ENCODE data around the gene VEGFD.
A peak's percentile ranks its signal among the peaks of the same experiment; 100 is the strongest.

Gene VEGFD, protein sequence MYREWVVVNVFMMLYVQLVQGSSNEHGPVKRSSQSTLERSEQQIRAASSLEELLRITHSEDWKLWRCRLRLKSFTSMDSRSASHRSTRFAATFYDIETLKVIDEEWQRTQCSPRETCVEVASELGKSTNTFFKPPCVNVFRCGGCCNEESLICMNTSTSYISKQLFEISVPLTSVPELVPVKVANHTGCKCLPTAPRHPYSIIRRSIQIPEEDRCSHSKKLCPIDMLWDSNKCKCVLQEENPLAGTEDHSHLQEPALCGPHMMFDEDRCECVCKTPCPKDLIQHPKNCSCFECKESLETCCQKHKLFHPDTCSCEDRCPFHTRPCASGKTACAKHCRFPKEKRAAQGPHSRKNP

DNA sequence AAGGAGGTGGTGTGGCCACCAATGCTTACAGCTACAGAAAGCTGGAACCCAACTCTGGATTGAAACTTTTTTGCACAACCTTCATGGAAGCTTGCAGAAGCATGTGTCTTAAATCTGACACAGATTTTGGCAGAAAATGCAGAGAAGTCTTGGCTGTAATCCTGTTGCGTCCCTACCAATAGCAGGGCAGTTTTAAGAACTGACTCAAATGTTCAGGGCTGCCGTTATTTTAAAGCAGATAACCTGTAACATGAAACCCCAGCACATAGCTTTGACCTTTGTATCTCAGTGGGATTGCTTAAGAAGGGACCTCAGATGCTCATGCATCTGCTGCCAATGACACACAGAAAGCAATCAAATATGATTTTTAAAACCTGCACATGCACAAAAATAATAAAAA is at the start of gene VEGFD:
Gene VEGFD (minus strand): TSS at position 110 of the 400 bp plus-strand sequence. CDS start 467 bp downstream, outside the sequence.
- no peak within 1 kb of the TSS for H3K27ac ChIP-seq (ENCODE audit: low read depth, low read length)
- H3K9ac ChIP-seq (ENCODE audit: low read length in 5 of 5) = peak within 1 kb of the TSS in 1 of 5 donors; percentile 11
- H3K27me3 ChIP-seq (ENCODE audit: control insufficient read depth in 5 of 5, insufficient read depth in 4 of 5, low read length in 5 of 5) = peaks cover 0 to 3% (median 0%) of the 10 kb centered on the region in 5 donors
- peaks cover 0 to 4% (median 0%) of the 10 kb centered on the region in 5 donors for H3K36me3 ChIP-seq (ENCODE audit: control insufficient read depth in 5 of 5, insufficient read depth in 5 of 5, low read length in 5 of 5)
- H3K4me3 ChIP-seq (ENCODE audit: low read depth in 1 of 5, low read length in 5 of 5) = peak within 1 kb of the TSS in 1 of 5 donors; percentile 28
- no peaks in the 10 kb centered on the region for H3K9me3 ChIP-seq (ENCODE audit: control insufficient read depth in 5 of 5, low read length in 5 of 5)
- peaks cover 0 to 12% (median 5%) of the 10 kb centered on the region in 5 donors for H3K4me1 ChIP-seq (ENCODE audit: control insufficient read depth in 5 of 5, insufficient read depth in 5 of 5, low read length in 5 of 5)

DNA sequence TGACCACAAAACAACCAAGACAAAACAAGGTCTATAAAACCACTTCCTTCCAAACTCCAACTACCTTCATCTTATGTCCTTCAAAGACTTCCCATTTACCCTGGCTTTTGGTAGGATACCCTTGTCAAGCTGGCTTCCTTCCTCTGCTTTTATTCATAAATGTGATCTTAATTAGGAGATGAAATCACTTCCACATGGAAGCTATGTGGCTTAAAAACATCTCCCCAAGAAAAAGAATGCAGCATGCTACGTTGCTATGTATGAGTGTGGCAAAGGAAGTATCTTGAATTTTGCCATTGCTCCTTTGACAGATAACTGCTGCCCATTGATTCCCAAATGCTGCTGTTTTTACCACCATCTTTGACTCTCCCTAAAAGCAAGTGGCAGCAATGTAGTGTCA is 46.4 kb upstream of the VEGFD start:
- H3K27ac ChIP-seq (ENCODE audit: low read depth, low read length) = no peak overlapping the region
- H3K4me1 ChIP-seq (ENCODE audit: control insufficient read depth in 5 of 5, insufficient read depth in 5 of 5, low read length in 5 of 5) = no peaks in the 10 kb centered on the region
- H3K4me3 ChIP-seq (ENCODE audit: low read depth in 1 of 5, low read length in 5 of 5) = no peak overlapping the region

DNA sequence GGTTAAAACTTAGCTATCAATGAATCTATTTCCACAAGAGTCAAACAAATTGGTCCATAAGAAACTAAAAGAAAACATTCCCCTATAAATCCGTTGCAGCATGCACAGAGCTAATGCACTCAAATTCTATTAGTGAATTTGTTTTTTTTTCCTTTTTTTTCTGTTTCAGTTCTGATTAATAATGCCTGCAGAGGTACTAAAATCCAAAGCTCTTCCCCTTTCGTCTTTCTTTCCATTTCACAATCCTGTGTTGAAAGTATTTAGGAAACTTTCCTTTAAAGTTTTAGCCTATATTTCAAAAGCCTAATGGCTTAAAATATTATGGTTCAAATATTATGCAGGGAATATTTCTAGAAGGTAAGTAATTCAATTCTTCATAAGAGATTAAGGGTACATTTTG is 45.9 kb upstream of the VEGFD start:
- Histone ChIP-seq H3K4me3 (ENCODE audit: low read depth in 1 of 5, low read length in 5 of 5) (no peak overlapping the region), H3K9ac (ENCODE audit: low read length in 5 of 5) (no peak overlapping the region), H3K36me3 (ENCODE audit: control insufficient read depth in 5 of 5, insufficient read depth in 5 of 5, low read length in 5 of 5) (peaks cover 0 to 3% (median 0%) of the 10 kb centered on the region in 5 donors)

More for the DNA sequence above, 46.4 kb upstream of the VEGFD start:
- Histone ChIP-seq H3K9me3 (ENCODE audit: control insufficient read depth in 5 of 5, low read length in 5 of 5) (no peaks in the 10 kb centered on the region), H3K36me3 (ENCODE audit: control insufficient read depth in 5 of 5, insufficient read depth in 5 of 5, low read length in 5 of 5) (peaks cover 0 to 3% (median 0%) of the 10 kb centered on the region in 5 donors), H3K27me3 (ENCODE audit: control insufficient read depth in 5 of 5, insufficient read depth in 4 of 5, low read length in 5 of 5) (no peaks in the 10 kb centered on the region), H3K9ac (ENCODE audit: low read length in 5 of 5) (no peak overlapping the region)

DNA sequence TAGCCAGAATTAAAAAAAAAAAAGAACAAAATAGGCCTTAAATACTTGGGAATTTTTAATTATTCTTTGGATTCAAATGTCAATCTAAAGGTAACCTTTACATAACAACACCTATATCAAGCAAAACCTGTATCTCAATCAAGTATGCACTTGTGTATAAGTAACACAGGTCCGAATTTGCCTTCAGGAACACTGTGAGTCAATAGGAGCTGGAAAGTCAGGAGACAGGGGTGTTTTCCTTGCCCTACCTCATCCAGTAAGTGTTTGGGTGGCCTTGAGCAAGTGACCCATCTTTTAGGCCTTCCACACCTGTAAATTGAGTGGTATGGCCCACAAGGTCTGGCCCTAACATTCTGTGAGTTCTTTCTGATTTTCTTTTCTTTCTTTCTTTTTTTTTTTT is 40.8 kb upstream of the VEGFD start:
- H3K9me3 ChIP-seq (ENCODE audit: control insufficient read depth in 5 of 5, low read length in 5 of 5) = peaks cover 0 to 6% (median 0%) of the 10 kb centered on the region in 5 donors
- H3K36me3 ChIP-seq (ENCODE audit: control insufficient read depth in 5 of 5, insufficient read depth in 5 of 5, low read length in 5 of 5) = peaks cover 0 to 13% (median 0%) of the 10 kb centered on the region in 5 donors
- no peaks in the 10 kb centered on the region for H3K27me3 ChIP-seq (ENCODE audit: control insufficient read depth in 5 of 5, insufficient read depth in 4 of 5, low read length in 5 of 5)
- H3K4me3 ChIP-seq (ENCODE audit: low read depth in 1 of 5, low read length in 5 of 5) = no peak overlapping the region
- no peaks in the 10 kb centered on the region for H3K4me1 ChIP-seq (ENCODE audit: control insufficient read depth in 5 of 5, insufficient read depth in 5 of 5, low read length in 5 of 5)
- no peak overlapping the region for H3K9ac ChIP-seq (ENCODE audit: low read length in 5 of 5)
- no peak overlapping the region for H3K27ac ChIP-seq (ENCODE audit: low read depth, low read length)

More for the DNA sequence above, 45.9 kb upstream of the VEGFD start:
- no peak overlapping the region for H3K27ac ChIP-seq (ENCODE audit: low read depth, low read length)
- no peaks in the 10 kb centered on the region for H3K27me3 ChIP-seq (ENCODE audit: control insufficient read depth in 5 of 5, insufficient read depth in 4 of 5, low read length in 5 of 5)
- H3K4me1 ChIP-seq (ENCODE audit: control insufficient read depth in 5 of 5, insufficient read depth in 5 of 5, low read length in 5 of 5) = no peaks in the 10 kb centered on the region
- H3K9me3 ChIP-seq (ENCODE audit: control insufficient read depth in 5 of 5, low read length in 5 of 5) = no peaks in the 10 kb centered on the region

DNA sequence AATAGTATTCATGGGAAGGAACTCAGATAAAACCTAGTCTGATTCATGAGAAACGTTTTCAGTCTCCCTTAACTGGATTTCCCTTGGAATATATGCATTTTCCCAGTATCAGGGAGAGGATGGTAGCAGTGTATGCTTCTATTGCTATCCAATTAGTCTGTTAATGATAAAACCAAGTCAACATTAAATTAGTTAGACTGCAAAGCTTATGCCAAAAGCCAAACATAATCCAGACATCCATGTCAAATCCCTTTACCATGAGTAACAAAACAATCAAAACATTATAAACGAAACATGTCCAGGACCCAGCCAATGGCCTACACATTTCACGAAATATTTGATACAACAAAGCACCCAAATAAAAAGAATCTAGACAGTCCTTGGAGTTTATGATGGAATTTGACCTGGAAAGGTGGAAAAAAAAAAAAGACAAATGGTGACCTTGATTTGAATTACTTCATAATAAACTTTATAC is 34.5 kb upstream of the VEGFD start:
- H3K9me3 ChIP-seq (ENCODE audit: control insufficient read depth in 5 of 5, low read length in 5 of 5) = peaks cover 4 to 20% (median 5%) of the 10 kb centered on the region in 5 donors
- no peak overlapping the region for H3K4me3 ChIP-seq (ENCODE audit: low read depth in 1 of 5, low read length in 5 of 5)
- no peaks in the 10 kb centered on the region for H3K27me3 ChIP-seq (ENCODE audit: control insufficient read depth in 5 of 5, insufficient read depth in 4 of 5, low read length in 5 of 5)
- H3K36me3 ChIP-seq (ENCODE audit: control insufficient read depth in 5 of 5, insufficient read depth in 5 of 5, low read length in 5 of 5) = peaks cover 0 to 5% (median 0%) of the 10 kb centered on the region in 5 donors
- no peak overlapping the region for H3K27ac ChIP-seq (ENCODE audit: low read depth, low read length)
- H3K4me1 ChIP-seq (ENCODE audit: control insufficient read depth in 5 of 5, insufficient read depth in 5 of 5, low read length in 5 of 5) = no peaks in the 10 kb centered on the region
- H3K9ac ChIP-seq (ENCODE audit: low read length in 5 of 5) = no peak overlapping the region

DNA sequence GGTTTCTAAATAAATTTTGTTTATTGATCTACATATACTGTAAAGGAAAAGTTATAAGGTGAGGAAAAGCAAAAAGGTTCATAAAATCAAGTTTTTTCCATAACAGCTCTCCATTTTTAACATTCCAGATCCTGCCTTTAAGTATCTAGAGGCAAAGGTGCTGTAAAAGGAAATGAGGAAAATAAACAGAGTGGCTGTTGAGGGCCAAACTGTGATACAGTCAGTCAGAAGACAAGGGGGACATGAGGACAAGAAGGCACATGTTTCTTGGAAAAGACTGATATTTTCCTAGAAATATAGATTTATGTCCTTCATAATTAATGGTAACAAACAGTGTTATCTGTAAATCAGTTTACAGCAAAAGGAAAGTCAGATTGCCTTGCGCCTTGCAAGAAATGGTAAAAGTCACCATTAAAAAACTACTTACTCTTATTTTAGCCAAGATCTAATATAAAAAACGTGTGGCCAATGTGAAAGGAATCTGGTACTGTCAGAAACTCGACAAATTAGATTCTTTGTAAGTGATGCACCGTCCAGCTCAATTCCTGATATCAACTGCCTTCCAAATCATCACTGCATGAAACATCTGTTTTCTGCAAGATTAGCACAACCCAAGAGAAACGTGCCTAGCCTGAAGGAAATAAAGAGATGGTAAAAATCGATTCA is 34.0 kb upstream of the VEGFD start:
- Histone ChIP-seq H3K4me3 (ENCODE audit: low read depth in 1 of 5, low read length in 5 of 5) (no peak overlapping the region), H3K36me3 (ENCODE audit: control insufficient read depth in 5 of 5, insufficient read depth in 5 of 5, low read length in 5 of 5) (peaks cover 0 to 5% (median 0%) of the 10 kb centered on the region in 5 donors), H3K27ac (ENCODE audit: low read depth, low read length) (no peak overlapping the region), H3K9ac (ENCODE audit: low read length in 5 of 5) (no peak overlapping the region), H3K27me3 (ENCODE audit: control insufficient read depth in 5 of 5, insufficient read depth in 4 of 5, low read length in 5 of 5) (peaks cover 0 to 2% (median 0%) of the 10 kb centered on the region in 5 donors), H3K9me3 (ENCODE audit: control insufficient read depth in 5 of 5, low read length in 5 of 5) (peaks cover 4 to 20% (median 5%) of the 10 kb centered on the region in 5 donors), H3K4me1 (ENCODE audit: control insufficient read depth in 5 of 5, insufficient read depth in 5 of 5, low read length in 5 of 5) (no peaks in the 10 kb centered on the region)

DNA sequence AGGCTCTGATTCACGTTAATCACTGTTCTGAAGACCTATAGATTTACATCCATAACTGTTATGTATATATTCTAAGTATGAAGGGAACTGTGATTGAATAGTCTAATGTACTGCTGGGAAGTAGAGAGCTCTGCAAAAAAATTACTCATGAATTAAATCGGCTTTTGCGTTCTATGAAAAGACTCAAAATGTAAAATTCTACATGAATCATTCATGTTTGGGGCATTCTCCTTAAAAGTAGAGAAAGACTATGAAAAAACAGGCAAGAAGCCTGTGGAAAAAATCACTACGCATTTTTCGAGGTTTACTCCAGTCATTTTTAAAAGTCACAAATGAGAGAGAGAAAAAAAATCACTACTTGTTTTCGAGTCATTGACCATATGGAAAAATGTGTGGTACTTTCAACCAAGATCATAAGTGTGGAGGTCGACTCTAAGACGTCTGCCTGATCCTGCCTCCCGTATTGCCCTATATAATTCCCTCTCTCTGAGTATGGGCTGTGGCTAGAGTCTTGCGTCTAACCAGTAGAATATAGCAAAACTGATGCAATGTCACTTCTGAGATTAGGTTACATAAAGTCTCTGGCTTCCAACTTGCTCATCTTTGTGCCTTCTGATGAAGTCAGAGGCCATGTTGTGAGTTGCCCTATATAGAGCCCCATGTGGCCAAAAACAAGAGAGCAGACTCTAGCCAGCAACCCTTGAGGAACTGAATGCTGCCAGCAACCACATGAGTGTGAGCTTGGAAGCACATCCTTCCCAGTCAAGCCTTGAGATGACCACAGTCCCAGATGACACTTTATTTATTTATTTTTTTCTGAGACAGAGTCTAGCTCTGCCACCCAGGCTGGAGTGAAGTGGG is 32.1 kb upstream of the VEGFD start:
- Histone ChIP-seq H3K27ac (ENCODE audit: low read depth, low read length) (no peak overlapping the region), H3K9ac (ENCODE audit: low read length in 5 of 5) (no peak overlapping the region), H3K9me3 (ENCODE audit: control insufficient read depth in 5 of 5, low read length in 5 of 5) (peaks cover 4 to 14% (median 5%) of the 10 kb centered on the region in 5 donors), H3K4me3 (ENCODE audit: low read depth in 1 of 5, low read length in 5 of 5) (no peak overlapping the region), H3K4me1 (ENCODE audit: control insufficient read depth in 5 of 5, insufficient read depth in 5 of 5, low read length in 5 of 5) (no peaks in the 10 kb centered on the region), H3K27me3 (ENCODE audit: control insufficient read depth in 5 of 5, insufficient read depth in 4 of 5, low read length in 5 of 5) (peaks cover 0 to 2% (median 0%) of the 10 kb centered on the region in 5 donors), H3K36me3 (ENCODE audit: control insufficient read depth in 5 of 5, insufficient read depth in 5 of 5, low read length in 5 of 5) (peaks cover 0 to 5% (median 0%) of the 10 kb centered on the region in 5 donors)

DNA sequence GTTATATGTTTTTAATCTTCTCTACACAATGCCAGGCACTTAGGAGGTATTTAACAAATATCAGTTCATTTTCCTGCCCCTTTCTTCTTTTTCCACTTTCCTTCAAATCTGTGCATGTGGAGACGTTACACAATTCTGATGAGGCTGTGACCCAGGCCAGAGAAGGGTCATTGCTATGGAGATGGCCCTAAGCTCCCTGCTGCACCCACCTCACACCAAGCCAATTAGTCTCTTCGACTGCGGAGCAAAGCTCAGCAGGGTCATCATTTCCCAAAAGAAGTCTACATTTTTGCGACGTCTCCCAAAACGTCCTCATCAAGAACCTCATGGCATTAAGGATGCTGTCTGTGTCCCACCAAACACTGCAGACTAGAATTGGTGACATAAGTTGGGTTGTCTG is 28.9 kb upstream of the VEGFD start:
- H3K4me1 ChIP-seq (ENCODE audit: control insufficient read depth in 5 of 5, insufficient read depth in 5 of 5, low read length in 5 of 5) = peaks cover 0 to 6% (median 0%) of the 10 kb centered on the region in 5 donors
- peaks cover 0 to 2% (median 0%) of the 10 kb centered on the region in 5 donors for H3K27me3 ChIP-seq (ENCODE audit: control insufficient read depth in 5 of 5, insufficient read depth in 4 of 5, low read length in 5 of 5)
- H3K27ac ChIP-seq (ENCODE audit: low read depth, low read length) = no peak overlapping the region
- H3K9ac ChIP-seq (ENCODE audit: low read length in 5 of 5) = no peak overlapping the region
- H3K36me3 ChIP-seq (ENCODE audit: control insufficient read depth in 5 of 5, insufficient read depth in 5 of 5, low read length in 5 of 5) = no peaks in the 10 kb centered on the region
- peaks cover 4 to 10% (median 5%) of the 10 kb centered on the region in 5 donors for H3K9me3 ChIP-seq (ENCODE audit: control insufficient read depth in 5 of 5, low read length in 5 of 5)
- no peak overlapping the region for H3K4me3 ChIP-seq (ENCODE audit: low read depth in 1 of 5, low read length in 5 of 5)

DNA sequence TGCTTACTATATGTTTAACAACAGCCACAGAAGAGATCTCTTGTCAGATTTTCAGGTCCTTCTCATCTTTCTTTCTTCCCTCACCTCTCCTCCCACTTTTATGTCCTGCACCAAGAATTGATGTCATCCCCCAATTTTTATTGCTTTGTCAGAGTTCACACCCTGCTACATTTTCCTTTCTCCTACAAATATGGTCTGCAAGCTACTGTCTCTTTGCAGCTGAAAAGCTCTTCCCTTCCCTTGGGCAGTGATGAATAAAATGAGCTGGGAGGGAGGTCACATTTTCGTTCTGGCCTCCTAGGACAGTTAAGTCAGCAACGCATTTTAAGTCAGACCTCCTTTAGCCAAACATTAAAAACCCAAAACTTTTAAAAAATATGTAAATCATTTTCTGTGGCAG is 26.7 kb upstream of the VEGFD start:
- Histone ChIP-seq H3K4me1 (ENCODE audit: control insufficient read depth in 5 of 5, insufficient read depth in 5 of 5, low read length in 5 of 5) (peaks cover 0 to 7% (median 0%) of the 10 kb centered on the region in 5 donors), H3K27me3 (ENCODE audit: control insufficient read depth in 5 of 5, insufficient read depth in 4 of 5, low read length in 5 of 5) (peaks cover 0 to 9% (median 0%) of the 10 kb centered on the region in 5 donors), H3K27ac (ENCODE audit: low read depth, low read length) (no peak overlapping the region), H3K4me3 (ENCODE audit: low read depth in 1 of 5, low read length in 5 of 5) (no peak overlapping the region), H3K9me3 (ENCODE audit: control insufficient read depth in 5 of 5, low read length in 5 of 5) (no peaks in the 10 kb centered on the region), H3K9ac (ENCODE audit: low read length in 5 of 5) (no peak overlapping the region), H3K36me3 (ENCODE audit: control insufficient read depth in 5 of 5, insufficient read depth in 5 of 5, low read length in 5 of 5) (no peaks in the 10 kb centered on the region)

Data from subcutaneous abdominal adipose tissue (tissue), 5 donors.